Caki2 (cell line): ENCODE data around the gene PCBD1. TPM values are rescaled to one million over a fixed set of nuclear protein-coding genes. Genes with fewer than 3 reads are reported as not detected.

Source experiments
- DNase-seq: peaks from one replicate; pipeline ENCODE4 v3.0.0-alpha.2; 2015; ENCODE audit warnings: low read depth
- in situ Hi-C: cut with HindIII; loops from 2 replicates; pipeline ENCODE4 v1.10.0; 2016; ENCODE audit warnings: low sequenced_read_pairs, low pct_unique_long_range_greater_than_20kb, mixed read lengths
- total RNA-seq: library from RNA; depleted of rRNA; stranded (reverse); fragments of >200 nt; shearing (Covaris generic); gene quantifications from 2 replicates; pipeline ENCODE4 v1.2.3, GENCODE V29; 2014; ENCODE audit warnings: low replicate concordance; rRNA removed

PCBD1 gene
- total RNA-seq, 1 experiment from 2014 or later: 219 TPM

DNA sequence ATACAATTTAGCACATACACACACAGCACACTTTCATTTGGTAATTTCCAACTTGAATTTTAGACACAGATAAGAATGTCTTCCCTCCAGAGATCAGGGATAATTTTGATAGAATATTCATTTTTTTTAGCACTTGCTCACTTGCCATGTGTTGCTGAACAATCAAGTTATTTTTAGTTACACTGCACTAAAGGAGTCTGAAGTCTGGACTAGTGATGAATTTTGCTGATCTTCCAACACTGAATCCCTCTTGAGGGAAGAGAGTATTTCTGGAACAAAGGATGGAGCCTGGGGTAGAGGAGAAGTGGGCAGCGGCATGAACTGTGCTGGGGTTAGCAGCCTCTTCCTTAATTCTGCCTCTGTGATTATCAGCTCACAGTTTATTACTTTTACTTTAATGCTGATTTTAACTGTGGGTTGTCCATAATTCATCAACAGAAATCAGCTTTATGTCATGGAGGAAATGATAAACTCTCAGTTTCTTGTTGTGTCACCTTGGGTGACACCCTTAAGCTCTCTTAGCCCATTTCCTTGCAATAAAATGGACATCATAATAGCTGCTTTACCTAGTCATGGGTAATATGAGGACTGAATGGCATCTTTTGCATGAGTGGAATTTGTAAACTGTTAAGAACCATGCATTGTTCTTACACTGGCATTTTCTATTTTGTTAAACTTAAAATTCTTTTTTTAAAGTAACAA, 40.6 kb downstream of the PCBD1 start:
- DNase-seq: no peak
- in situ Hi-C loops: no loop called here

DNA sequence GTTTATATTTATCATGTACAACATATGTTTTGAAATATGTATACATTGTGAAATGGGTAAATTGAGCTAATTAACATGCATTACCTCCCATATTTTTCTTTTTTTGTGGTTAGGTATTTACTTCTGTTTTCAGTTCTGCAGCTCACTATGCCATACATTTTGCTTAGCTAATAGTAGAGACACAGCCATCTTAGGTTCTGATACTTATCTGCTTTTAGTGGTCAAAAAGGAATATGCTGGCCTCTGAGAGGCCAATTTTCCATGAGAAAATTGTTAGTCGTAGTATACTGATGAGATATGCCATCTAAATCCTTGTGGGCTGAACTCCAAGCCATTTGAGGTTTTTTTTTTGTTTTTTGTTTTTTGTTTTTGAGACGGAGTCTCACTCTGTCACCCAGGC, 41.6 kb downstream of the PCBD1 start:
- DNase-seq: no peak
- in situ Hi-C loops: no loop called here

DNA sequence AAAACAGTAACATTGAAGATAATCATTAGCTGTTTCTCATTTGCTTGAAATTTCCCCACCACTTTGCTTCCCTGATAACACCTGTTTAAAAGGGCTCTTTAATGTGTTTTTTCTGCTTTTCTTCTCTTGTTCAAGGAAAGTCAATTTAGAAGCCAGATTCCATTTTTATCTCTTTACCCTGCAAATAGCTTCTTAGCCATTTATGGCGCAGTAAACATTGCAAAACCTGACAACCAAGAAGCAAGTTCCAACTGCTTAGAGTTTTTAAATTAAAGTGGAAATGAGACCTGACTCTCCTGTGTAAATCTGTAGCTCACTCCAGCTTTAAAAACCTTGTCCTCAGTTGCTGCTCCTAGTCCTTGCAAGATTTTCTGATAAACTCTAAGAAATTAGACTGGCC, 42.5 kb downstream of the PCBD1 start:
- in situ Hi-C loops: no loop called here
- DNase-seq: no peak

DNA sequence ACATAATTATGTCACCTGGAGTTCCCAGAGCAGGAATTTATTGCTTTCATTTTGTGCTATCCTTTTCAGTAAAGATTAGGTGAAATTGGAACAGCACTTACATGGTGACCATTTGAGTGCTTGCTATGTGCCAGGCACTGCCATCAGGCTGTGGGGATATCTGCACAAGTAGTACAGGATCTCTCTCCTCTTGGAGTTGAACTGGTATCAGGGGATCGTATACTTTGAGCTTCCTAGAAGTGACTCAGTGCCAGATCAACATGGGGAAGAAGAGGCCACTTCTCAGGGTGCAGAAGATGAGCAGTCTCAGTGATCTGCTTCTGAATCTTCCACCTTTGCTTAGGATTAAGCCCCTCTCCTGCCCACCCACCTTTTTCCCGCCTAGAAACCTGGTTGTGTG, 43.1 kb downstream of the PCBD1 start:
- DNase-seq: no peak
- in situ Hi-C loops: no loop called here

DNA sequence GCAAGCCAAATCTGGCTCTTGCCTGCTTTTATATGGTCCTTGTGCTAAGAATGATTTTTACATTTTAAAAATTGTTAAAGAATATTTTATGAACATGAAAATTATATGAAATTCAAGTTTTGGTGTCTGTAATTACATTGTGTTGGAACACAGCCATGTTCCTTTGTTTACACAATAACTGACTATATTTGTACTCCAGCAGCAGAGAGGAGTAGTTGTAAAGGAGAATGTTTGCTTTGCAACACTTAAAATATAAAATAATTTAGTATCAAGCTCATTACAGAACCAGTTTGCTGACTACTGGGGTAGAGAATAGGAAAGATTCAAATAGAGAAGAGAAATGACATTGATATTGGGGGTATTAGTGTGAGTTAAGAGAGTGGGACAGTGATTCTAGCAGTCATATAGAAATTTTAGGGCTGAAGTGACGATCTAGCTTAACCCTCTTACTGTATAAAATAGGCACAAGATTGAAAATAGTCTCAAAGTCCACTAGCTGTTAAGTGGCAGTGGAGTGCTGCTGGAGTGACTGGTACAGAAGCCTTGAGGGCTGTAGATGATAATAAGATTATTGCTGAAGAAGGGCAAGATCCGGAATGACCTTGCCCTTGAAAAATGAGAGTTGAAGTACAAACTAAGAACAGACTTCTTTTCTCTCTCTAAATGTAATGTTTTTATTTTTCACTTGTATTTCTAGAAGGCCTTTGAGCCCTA, 44.4 kb downstream of the PCBD1 start:
- in situ Hi-C loops: no loop called here
- no peak for DNase-seq

DNA sequence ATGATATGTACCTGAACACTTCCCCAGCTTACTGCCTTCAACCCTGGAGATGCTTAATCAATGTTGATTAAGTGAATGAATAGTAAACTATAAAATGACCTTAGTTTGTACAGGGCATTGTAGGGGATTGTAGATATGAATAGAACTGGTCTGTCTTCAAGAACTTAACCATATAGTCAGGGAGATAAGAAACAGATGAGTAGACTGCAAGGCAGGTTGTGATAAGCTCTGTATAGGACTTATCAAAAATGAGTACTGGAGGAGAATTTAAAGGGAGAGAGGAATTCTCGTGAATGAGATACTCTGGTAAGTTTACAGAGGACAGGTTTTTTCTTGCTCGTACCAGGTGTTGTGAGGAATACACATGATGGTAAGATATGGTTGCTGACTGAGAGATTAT, 45.0 kb downstream of the PCBD1 start:
- no peak for DNase-seq
- in situ Hi-C loops: no loop called here

DNA sequence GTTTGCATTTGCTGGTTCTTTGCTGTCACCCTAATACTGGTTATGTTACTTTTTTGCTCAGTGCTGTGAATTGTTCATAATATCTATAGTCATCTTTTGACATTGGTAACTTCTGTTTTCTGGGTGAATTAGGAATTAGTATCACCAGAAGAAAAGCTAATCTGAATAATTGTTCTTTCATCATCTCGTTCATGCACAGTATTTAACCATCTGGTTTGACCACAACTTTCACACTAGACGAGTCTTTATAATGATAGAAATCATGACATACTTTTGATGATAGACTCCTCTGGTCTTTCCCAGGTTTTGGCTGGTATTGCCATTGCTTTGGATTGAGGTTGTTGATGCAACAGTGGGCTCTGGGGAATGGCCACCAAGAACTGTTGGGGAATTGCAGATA, 47.5 kb downstream of the PCBD1 start:
- no peak for DNase-seq
- in situ Hi-C loops: no loop called here

DNA sequence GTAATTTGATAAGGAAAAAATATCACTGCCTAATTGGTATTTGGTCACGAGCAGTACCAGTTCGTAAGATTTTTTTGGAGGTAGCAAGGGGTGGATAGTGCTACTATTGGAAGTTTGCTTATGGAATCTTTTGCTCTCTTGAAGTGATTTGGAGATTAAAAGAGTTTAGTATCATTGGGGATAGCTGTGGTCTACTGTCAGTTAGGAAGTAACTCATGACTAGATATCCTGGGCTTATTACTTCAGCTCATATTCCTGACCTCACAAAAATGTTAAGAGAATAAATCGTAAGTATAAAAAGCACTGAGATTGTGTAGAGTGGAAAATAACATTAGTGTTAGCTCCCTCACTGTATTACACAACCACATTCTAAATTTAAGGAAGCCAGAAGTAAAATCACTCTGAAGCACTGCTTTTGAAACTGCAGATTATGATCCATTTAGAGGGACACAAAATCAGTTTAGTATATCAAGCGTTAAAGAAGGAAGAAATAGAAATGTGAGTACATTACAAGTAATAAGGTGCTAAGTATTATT, 50.0 kb downstream of the PCBD1 start:
- in situ Hi-C loops: no loop called here
- no peak for DNase-seq

DNA sequence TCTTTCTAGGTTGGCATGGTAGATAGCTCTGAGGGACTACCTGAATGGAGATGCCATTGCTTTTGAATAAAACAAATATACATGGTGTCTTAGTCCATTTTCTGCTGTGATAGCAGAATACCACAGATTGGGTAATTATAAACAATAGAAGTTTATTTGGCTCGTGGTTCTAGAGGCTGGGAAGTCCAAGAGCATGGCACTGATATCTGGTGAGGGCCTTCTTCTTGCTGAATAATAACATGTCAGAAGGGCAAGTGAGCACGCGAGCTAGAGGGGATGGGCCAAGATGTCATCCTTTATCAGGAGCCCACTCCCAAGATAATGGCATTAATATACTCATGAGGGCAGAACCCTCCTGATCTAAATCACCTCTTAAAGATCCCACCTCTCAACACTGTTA, 50.7 kb downstream of the PCBD1 start:
- no peak for DNase-seq
- in situ Hi-C loops: no loop called here

DNA sequence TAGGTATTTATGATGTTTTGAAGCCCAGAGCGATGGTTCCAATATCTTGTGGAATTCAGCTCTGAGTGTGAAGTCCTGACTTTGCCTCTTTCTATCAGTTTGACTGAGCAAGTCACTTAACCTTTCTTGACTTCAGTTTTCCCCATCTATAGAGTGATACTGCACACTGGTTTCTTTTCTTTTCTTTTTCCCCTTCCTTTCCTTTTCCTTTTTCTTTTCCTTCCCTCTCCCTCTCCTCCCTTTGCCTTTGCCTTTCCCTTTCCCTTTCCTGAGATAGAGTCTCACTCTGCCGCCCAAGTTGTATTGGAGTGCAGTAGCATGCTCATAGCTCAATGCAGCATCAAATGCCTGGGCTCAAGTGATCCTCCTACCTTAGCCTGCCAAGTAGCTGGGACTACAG, 52.0 kb downstream of the PCBD1 start:
- in situ Hi-C loops: no loop called here
- DNase-seq: no peak

DNA sequence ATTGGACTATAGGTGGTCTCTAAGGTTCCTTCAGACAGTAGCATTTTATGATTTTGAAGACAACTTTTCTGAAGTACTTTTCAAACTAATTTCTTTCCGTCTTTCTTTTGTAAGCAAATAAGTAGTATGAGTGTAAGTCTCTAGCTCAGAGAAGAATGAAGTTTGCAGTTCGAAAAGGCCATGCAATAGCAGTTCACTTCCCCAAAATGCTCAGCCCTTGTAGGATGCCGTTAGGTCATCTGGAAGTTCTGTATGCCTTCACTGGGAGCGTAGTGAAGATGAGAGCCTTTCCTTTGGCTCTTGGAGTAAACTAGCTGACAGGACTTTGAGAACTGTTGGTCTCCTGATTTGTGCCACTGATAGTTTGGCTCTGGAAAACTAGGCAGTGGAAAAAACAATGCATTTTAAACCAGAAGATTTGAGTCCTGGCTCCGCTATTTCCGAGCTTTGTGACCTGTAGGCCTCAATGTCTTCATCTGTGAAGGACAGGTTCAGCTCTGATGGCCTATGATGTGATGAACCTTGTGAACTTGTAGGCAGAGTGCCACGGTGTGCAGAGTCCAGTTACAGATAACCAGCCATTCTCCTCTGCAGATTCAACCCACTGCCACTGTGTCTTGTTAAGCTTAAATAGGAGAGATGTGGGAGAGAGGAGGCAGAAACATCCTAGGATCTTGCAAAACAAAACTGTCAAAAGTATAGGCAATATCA, 53.8 kb downstream of the PCBD1 start:
- in situ Hi-C loops: no loop called here

DNA sequence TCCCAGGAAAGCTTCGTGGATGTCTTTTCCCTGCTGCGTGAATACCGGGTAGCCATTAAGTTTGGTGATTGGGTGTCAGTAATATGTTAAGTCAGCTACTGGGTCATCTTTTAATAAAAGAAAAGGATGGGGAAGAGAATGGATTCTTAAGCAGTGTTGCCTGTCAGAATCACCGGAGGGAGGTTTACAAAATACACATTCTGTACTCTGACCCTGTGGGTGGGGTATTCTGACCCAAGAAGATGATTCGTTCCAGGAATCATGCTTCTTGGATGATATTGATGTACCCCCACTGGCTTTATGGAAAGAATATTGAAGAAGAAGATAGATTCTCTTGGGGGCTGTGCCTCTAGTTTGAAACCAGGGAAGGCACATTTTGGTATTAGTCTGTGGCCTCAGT, 54.3 kb downstream of the PCBD1 start:
- DNase-seq: no peak
- in situ Hi-C loops: no loop called here

More for the DNA sequence above, 53.8 kb downstream of the PCBD1 start:
- no peak for DNase-seq

DNA sequence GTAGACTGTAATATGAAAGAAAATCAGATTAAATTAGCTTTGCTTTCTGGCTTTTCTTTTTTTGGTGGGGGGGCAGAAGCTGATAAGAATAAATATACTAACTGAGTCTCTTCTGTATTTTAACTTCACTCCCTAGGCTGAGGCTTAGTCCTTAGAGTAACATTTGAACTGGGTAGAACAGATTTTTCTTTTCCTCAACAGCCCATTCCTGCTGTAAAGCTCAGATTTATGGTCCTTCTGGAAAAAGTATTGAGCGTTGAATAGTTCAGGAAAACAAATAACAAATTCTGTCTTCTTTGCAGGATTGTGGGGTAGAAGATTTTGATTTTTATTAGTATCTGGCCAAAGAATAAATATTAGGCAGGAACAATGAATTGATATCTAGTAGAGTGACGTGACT, 54.8 kb downstream of the PCBD1 start:
- no peak for DNase-seq
- in situ Hi-C loops: no loop called here

Other genes starting within 250 kb of the PCBD1 start
- gene ADAMTS14, start 216.1 kb downstream of the PCBD1 start, total RNA-seq: 0.37 and 1.0 TPM in 2 replicates
- gene TBATA, start 103.2 kb downstream of the PCBD1 start, total RNA-seq: not detected in 2 replicates
- gene SGPL1, start 72.6 kb downstream of the PCBD1 start, total RNA-seq: 25.5 and 45.9 TPM in 2 replicates